NCI-H526 (cell line): ENCODE results near the gene HP1BP3.

Experiments used
- DNase-seq, 2 experiments: peaks; one replicate each; lab custom pipeline; 2025; lab: John Stamatoyannopoulos, UW

Gene HP1BP3

GRCh38 chr1:20770314-20771087 lies 16.6 kb downstream of the HP1BP3 start:
- DNase-seq, result no peak

- DNase-seq, result no peak
These were observed 19.8 kb downstream of the HP1BP3 start for GRCh38 chr1:20767271-20767670.

DNA sequence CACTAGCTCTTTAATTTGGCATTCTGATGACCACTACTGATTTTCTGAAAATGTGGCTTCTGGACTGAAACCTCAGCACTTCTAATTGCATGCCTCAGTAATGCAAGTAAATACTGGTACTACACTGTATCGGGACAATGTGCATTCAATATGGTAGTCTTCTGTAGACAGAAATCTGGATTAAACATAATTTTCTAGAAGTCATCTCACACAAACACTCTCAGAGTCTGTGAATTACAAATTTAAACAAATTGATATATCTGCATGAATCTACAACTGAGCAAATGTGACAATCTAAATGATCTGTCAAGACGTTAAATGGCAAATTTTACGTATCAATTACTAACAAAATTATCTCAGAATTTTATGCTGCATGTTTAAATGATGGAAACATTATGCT lies 23.7 kb downstream of the HP1BP3 start:
- no peak for DNase-seq

DNA sequence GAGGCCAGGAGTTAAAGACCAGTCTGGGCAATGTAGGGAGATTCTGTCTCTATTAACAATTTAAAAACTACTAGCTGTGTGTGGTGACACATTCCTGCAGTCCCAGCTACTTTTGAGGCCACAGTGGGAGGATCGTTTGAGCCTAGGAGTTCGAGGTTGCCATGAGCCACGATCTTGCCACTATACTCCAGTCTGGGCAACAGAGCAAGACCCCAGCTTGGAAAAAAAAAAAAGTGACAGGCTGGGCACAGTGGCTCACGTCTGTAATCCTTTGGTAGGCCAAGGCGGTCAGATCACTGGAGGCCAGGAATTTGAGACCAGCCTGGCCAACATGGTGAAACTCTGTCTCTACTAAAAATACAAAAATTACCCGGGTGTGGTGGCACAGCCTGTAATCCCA lies 26.8 kb downstream of the HP1BP3 start:
- DNase-seq, result no peak

GRCh38 chr1:20753589-20753988 lies 33.5 kb downstream of the HP1BP3 start:
- no peak for DNase-seq

- no peak for DNase-seq
These were observed 35.6 kb downstream of the HP1BP3 start for GRCh38 chr1:20751462-20751990.

- no peak for DNase-seq
These were observed 44.4 kb downstream of the HP1BP3 start for GRCh38 chr1:20742671-20743070.

DNA sequence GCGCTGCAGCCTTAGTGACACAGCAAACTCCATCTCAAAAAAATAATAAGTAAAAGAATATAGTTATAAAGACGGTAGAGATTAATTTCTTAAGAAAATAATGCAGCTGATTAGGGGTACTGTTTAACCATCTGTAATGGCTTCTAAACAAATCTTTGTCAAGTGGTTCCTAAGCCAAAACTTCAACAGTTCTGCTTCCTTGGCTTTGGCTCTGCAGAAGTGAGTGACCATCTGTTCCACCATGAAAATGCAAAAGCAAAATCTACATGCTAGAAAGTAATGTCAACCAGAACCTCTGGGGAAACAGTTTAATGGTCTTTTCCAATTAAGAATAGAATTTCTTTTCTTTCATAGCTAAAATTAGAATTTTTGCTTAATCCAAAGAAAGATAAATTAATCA lies 46.3 kb downstream of the HP1BP3 start:
- no peak for DNase-seq

- DNase-seq, result no peak
These were observed 47.9 kb downstream of the HP1BP3 start for GRCh38 chr1:20739225-20739624.

DNA sequence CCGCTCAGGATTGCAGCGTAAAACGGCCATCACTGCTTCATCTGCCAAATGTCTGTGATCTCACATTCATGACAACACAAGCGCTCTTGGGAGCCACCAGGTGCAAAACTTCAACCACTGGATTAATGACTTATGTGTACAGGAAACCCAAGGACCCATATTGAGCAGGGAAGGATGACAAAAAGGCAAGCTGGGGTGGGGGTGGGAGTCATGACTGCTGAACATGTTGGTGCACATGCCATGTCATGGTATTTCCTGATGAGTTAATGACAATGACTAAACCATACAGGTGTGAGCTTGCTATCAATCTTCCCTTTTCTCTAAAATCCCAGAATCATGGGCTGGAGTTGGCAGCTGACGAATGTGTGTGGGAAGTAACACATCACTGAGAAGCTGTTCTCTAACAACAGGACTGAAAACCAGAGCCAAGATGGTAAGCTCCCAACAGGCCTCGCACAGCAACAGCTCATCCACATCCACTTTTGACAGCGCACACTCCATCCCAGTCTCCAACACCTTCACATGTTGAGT lies 51.5 kb downstream of the HP1BP3 start:
- DNase-seq, result no peak

GRCh38 chr1:20733360-20733975 lies 53.6 kb downstream of the HP1BP3 start:
- DNase-seq, result no peak

GRCh38 chr1:20732588-20733359 lies 54.3 kb downstream of the HP1BP3 start, which contains the start of gene SH2D5:
SH2D5 (minus strand) TSS chr1:20732703; CDS start chr1:20728044, 4,659 bp downstream.
- peak; percentile 26 to 47 for DNase-seq

- DNase-seq, result peak in 1 of 2 experiments; percentile 60
These were observed 55.0 kb downstream of the HP1BP3 start for GRCh38 chr1:20732071-20732587.

- DNase-seq, result no peak
These were observed 55.8 kb downstream of the HP1BP3 start for GRCh38 chr1:20731057-20731991.

GRCh38 chr1:20730690-20731056 lies 56.4 kb downstream of the HP1BP3 start:
- DNase-seq, result no peak

- DNase-seq, result no peak
These were observed 57.0 kb downstream of the HP1BP3 start for GRCh38 chr1:20729990-20730689.

- no peak for DNase-seq
These were observed 57.8 kb downstream of the HP1BP3 start for GRCh38 chr1:20729155-20729931.

GRCh38 chr1:20728371-20729154 lies 58.5 kb downstream of the HP1BP3 start:
- DNase-seq, result no peak
